HepG2 (cell line): ENCODE measurements around the gene SPACA5B. TPM values are rescaled to one million over a fixed set of nuclear protein-coding genes. Genes with fewer than 3 reads are reported as not detected.
A peak's percentile ranks its signal among the peaks of the same experiment; 100 is the strongest.
"Not testable (repeated sequence)": the region's sequence is repeated elsewhere in the genome, so short reads cannot be mapped to it uniquely, and the experiment has no call there.

Source experiments
- ATAC-seq: fragments of 200-7000 bp; cut with Tn5 transposase; 3 replicates; pipeline ENCODE4 v1.9.1; 2020; ENCODE audit warnings: mild to moderate bottlenecking, moderate library complexity
- Bru-seq: library from RNA; stranded (reverse); fragments of 400-500 nt; gene quantifications from one replicate; lab custom pipeline; 2021; lab: Mats Ljungman, UMichigan
- BruChase-seq, 2 experiments: library from RNA; stranded (reverse); fragments of 400-500 nt; gene quantifications; one replicate each; lab custom pipeline; 2021; lab: Mats Ljungman, UMichigan
- BruUV-seq: library from RNA; stranded (reverse); fragments of 400-500 nt; replicated peaks from 2 replicates; lab custom pipeline; 2021; lab: Mats Ljungman, UMichigan
- CTCF ChIA-PET: fragments of 300-600 bp; formaldehyde crosslinking; extraction: SDS; loops from one replicate; lab custom pipeline; 2021; ENCODE audit warnings: low total read pairs, inconsistent platforms, low intra/inter-chr PET ratio; lab: Yijun Ruan, JAX
- POLR2A ChIA-PET: fragments of 350-600 bp; sonication (Branson Sonifier 250); formaldehyde crosslinking; loops from one replicate; lab custom pipeline; 2020; ENCODE audit warnings: antibody characterized with exemption, inconsistent platforms; lab: Yijun Ruan, JAX
- DNase-seq: peaks from one replicate; pipeline ENCODE4 v3.0.0-alpha.2; 2015; ENCODE audit warnings: low spot score
- FAIRE-seq: peaks from 3 replicates; lab custom pipeline; 2011; peaks lifted over from hg19 to GRCh38; lab: Jason Lieb, UNC
- H2AFZ ChIP-seq: one replicate; pipeline ENCODE4 v1.6.1; 2011; ENCODE audit warnings: low read length, inconsistent platforms
- H3K27ac ChIP-seq: fragments of 300-600 bp; 3 replicates; pipeline ENCODE4 v1.8.0; 2011; ENCODE audit warnings: mixed run types, mild to moderate bottlenecking, mixed read lengths, low read length, inconsistent platforms; ENCODE audit not compliant: insufficient read depth; ENCODE audit errors: extremely low read length
- H3K27me3 ChIP-seq, 2 experiments: fragments of 200-600 bp in 1 of 2; 2 replicates in 1 of 2; 3 replicates in 1 of 2; pipeline versions ENCODE4 v1.6.0 to v1.8.0; 2011; ENCODE audit warnings: low read length in 2 of 2, mild to moderate bottlenecking in 2 of 2, moderate library complexity in 2 of 2, inconsistent platforms in 1 of 2; ENCODE audit not compliant: insufficient read depth in 2 of 2, control insufficient read depth in 1 of 2
- H3K36me3 ChIP-seq, 2 experiments: fragments of 200-600 bp in 1 of 2; replicated peaks in 1 of 2; 2 replicates in 1 of 2; 3 replicates in 1 of 2; pipeline versions ENCODE4 v1.5.1 to v1.8.0; 2011; ENCODE audit warnings: low read length in 2 of 2, inconsistent platforms in 1 of 2; ENCODE audit not compliant: insufficient read depth in 2 of 2, control insufficient read depth in 1 of 2
- H3K4me1 ChIP-seq: 2 replicates; pipeline ENCODE4 v1.5.1; 2012; ENCODE audit warnings: low read length, inconsistent platforms; ENCODE audit not compliant: insufficient read depth
- H3K4me2 ChIP-seq: 2 replicates; pipeline ENCODE4 v1.6.0; 2011; ENCODE audit warnings: low read depth, low read length, inconsistent platforms
- H3K4me3 ChIP-seq, 3 experiments: fragments of 200-600 bp in 1 of 3; sonication (generic), shearing (Covaris generic) in 1 of 3; replicated peaks in 1 of 3; 2 replicates each; pipeline ENCODE4 v1.5.1; 2011 to 2016; ENCODE audit warnings: low read length in 3 of 3, inconsistent platforms in 2 of 3, low read depth in 2 of 3, mild to moderate bottlenecking in 2 of 3, control low read depth in 1 of 3, mixed read lengths in 1 of 3; ENCODE audit not compliant: insufficient read depth in 1 of 3
- H3K79me2 ChIP-seq: one replicate; pipeline ENCODE4 v1.6.1; 2011; ENCODE audit warnings: low read length, inconsistent platforms; ENCODE audit not compliant: insufficient read depth
- H3K9ac ChIP-seq: 2 replicates; pipeline ENCODE4 v1.6.0; 2011; ENCODE audit warnings: mild to moderate bottlenecking, low read depth, low read length, inconsistent platforms; ENCODE audit not compliant: insufficient read depth
- H3K9me3 ChIP-seq: 2 replicates; pipeline ENCODE4 v1.5.1; 2012; ENCODE audit warnings: mild to moderate bottlenecking, low read length
- H4K20me1 ChIP-seq: 2 replicates; pipeline ENCODE4 v1.6.0; 2011; ENCODE audit warnings: inconsistent platforms, mild to moderate bottlenecking, low read length, moderate library complexity; ENCODE audit not compliant: insufficient read depth
- MBD4 ChIP-seq: IDR thresholded peaks from 2 replicates; pipeline ENCODE4 v1.6.1; 2012; ENCODE audit warnings: low read length, inconsistent platforms, borderline replicate concordance
- NFATC3 ChIP-seq: sonication (generic); formaldehyde crosslinking; IDR thresholded peaks from 2 replicates; pipeline ENCODE4 v1.5.1; 2020; ENCODE audit warnings: mild to moderate bottlenecking, missing genetic modification reagents
- ZNF605 ChIP-seq: sonication (generic); formaldehyde crosslinking; IDR thresholded peaks from 2 replicates; pipeline ENCODE4 v1.8.0; 2022; ENCODE audit warnings: mild to moderate bottlenecking, missing genetic modification reagents
- WGBS: methylation state at CpG from one replicate; pipeline ENCODE4 v1.1.6; 2017; ENCODE audit warnings: low lambda C conversion rate; 5-methylcytosine and 5-hydroxymethylcytosine counted together
- in situ Hi-C: cut with HindIII; loops from 2 replicates; pipeline ENCODE4 v1.10.0; 2017; ENCODE audit warnings: low pct_unique_long_range_greater_than_20kb; ENCODE audit not compliant: extremely low pct_ligation_motif_present
- intact Hi-C: fragments of 100-400 bp; cut with micrococcal nuclease; formaldehyde crosslinking; loops from one replicate; pipeline ENCODE4 v1.10.0; 2022; ENCODE audit not compliant: unreplicated experiment
- long read RNA-seq, 2 experiments: library from RNA in 1 of 2; library from polyadenylated mRNA in 1 of 2; stranded (forward) in 1 of 2; unstranded in 1 of 2; transcript quantifications; one replicate each; pipeline ENCODE4 v2.0.0, GENCODE V29; 2019 to 2022
- polyA minus RNA-seq, 3 experiments: library from RNA; depleted of rRNA, polyadenylated mRNA; stranded (reverse); fragments of >200 nt; gene quantifications; 2 replicates each; pipeline ENCODE4 v1.2.3, GENCODE V29; 2011; ENCODE audit warnings: low replicate concordance in 1 of 3
- polyA plus RNA-seq, 8 experiments: library from polyadenylated mRNA; depleted of rRNA in 3 of 8; stranded (reverse) in 7 of 8; unstranded in 1 of 8; fragments of >200 nt; fragmentation: Illumina TruSeq in 4 of 8; extraction: Trizol in 4 of 8; gene quantifications; 2 replicates each; pipeline versions ENCODE4 v1.2.1 to v1.2.3, GENCODE V29; 2011 to 2016; ENCODE audit warnings: low read depth in 4 of 8, missing spikeins in 1 of 8, mixed read lengths in 1 of 8; ENCODE audit not compliant: insufficient read depth in 1 of 8
- total RNA-seq, 5 experiments: library from RNA; depleted of rRNA; stranded (reverse); fragments of >200 nt; fragmentation: Illumina TruSeq; extraction: Trizol; gene quantifications; 2 replicates each; pipeline ENCODE4 v1.2.3, GENCODE V29; 2016; ENCODE audit warnings: low read depth in 1 of 5
- TF ChIP-seq, protein P1 (sequence below): sonication (generic); formaldehyde crosslinking; IDR thresholded peaks from 2 replicates; pipeline ENCODE4 v1.5.0; 2020; ENCODE audit warnings: mild to moderate bottlenecking, missing genetic modification reagents, moderate library complexity

Gene SPACA5B
- total RNA-seq (2016; rRNA removed; fragmentation: Illumina TruSeq; extraction: Trizol) (not detected in 2 replicates), polyA plus RNA-seq (2011; rRNA removed) (not detected in 2 replicates), polyA minus RNA-seq (2011; rRNA and poly(A)+ RNA removed; ENCODE audit: low replicate concordance) (not detected in 2 replicates), Bru-seq, nascent RNA (not detected), BruChase-seq, experiment 1, labeled RNA remaining after a 6-hour chase (not detected), BruChase-seq, experiment 2, labeled RNA remaining after a 2-hour chase (not detected)
- not detected in 2 replicates for total RNA-seq (2016; cell fraction: cytosol; rRNA removed; fragmentation: Illumina TruSeq; extraction: Trizol; ENCODE audit: low read depth)
- total RNA-seq (2016; cell fraction: insoluble cytoplasmic fraction; rRNA removed; fragmentation: Illumina TruSeq; extraction: Trizol) = not detected in 2 replicates
- total RNA-seq (2016; cell fraction: membrane; rRNA removed; fragmentation: Illumina TruSeq; extraction: Trizol) = not detected in 2 replicates
- not detected in 2 replicates for total RNA-seq (2016; cell fraction: nucleus; rRNA removed; fragmentation: Illumina TruSeq; extraction: Trizol)
- polyA plus RNA-seq (2011; cell fraction: cytosol; rRNA removed) = not detected in 2 replicates
- polyA plus RNA-seq (2011; cell fraction: nucleus; rRNA removed) = not detected in 2 replicates
- not detected in 2 replicates for polyA plus RNA-seq (2012)
- polyA plus RNA-seq (2016; cell fraction: cytosol; fragmentation: Illumina TruSeq; extraction: Trizol; ENCODE audit: low read depth) = not detected in 2 replicates
- polyA plus RNA-seq (2016; cell fraction: insoluble cytoplasmic fraction; fragmentation: Illumina TruSeq; extraction: Trizol; ENCODE audit: low read depth) = not detected in 2 replicates
- polyA plus RNA-seq (2016; cell fraction: membrane; fragmentation: Illumina TruSeq; extraction: Trizol; ENCODE audit: low read depth) = not detected in 2 replicates
- polyA plus RNA-seq (2016; cell fraction: nucleus; fragmentation: Illumina TruSeq; extraction: Trizol; ENCODE audit: insufficient read depth, low read depth) = not detected in 2 replicates
- not detected in 2 replicates for polyA minus RNA-seq (2011; cell fraction: cytosol; rRNA and poly(A)+ RNA removed)
- polyA minus RNA-seq (2011; cell fraction: nucleus; rRNA and poly(A)+ RNA removed) = not detected in 2 replicates
- long read RNA-seq, experiment 1 = 0 reads
- long read RNA-seq, experiment 2 = 0 reads

- H3K79me2 ChIP-seq, H2AFZ ChIP-seq, H4K20me1 ChIP-seq, H3K27ac ChIP-seq, ATAC-seq, in situ Hi-C loops, intact Hi-C loops, POLR2A ChIA-PET, H3K4me1 ChIP-seq, H3K4me3 ChIP-seq, H3K9me3 ChIP-seq, H3K4me2 ChIP-seq, H3K27me3 ChIP-seq, FAIRE-seq, DNase-seq, CTCF ChIA-PET, BruUV-seq, H3K9ac ChIP-seq, H3K36me3 ChIP-seq: not testable (repeated sequence)
- WGBS = no CpG with 5 or more reads among the region's 4 CpGs
These were observed at the start of gene SPACA5B for GRCh38 chrX:48130326-48130725. SPACA5B (plus strand) TSS chrX:48130626; CDS start chrX:48130688, 62 bp downstream.

- H3K79me2 ChIP-seq = no peaks in the 10 kb centered on the region
- ChIA-PET CTCF (interaction anchor here (1.1 to 1.8 kb wide), 2 partner anchors 411 to 429 kb away, joined by 3 to 6 read pairs; no protein-coding TSS in a partner anchor), POLR2A (interaction anchor here (0.7 kb wide), 1 partner anchor 411 kb away, joined by 3 read pairs; no protein-coding TSS in a partner anchor)
- no peak overlapping the region for H3K4me3 ChIP-seq
- H3K9me3 ChIP-seq = no peaks in the 10 kb centered on the region
- no peak overlapping the region for H2AFZ ChIP-seq
- in situ Hi-C loops (loop anchor here (5.0 kb wide), 1 partner anchor 409 kb away; no protein-coding TSS in a partner anchor), intact Hi-C loops (loop anchor here (10.0 kb wide), 1 partner anchor 412 kb away; no protein-coding TSS in a partner anchor)
- H3K27me3 ChIP-seq = no peaks in the 10 kb centered on the region
- peak; percentile 6 for DNase-seq
- H3K27ac ChIP-seq = no peak overlapping the region
- WGBS = 28% methylated on average over 5 of the region's 9 CpGs
- H3K36me3 ChIP-seq = no peaks in the 10 kb centered on the region
- no TSS peak for BruUV-seq
- no peak overlapping the region for H3K4me2 ChIP-seq
- ATAC-seq = peak; percentile 65; the same call in 2 of the 3 replicates
- H3K9ac ChIP-seq = no peak overlapping the region
- peak; percentile 15 for FAIRE-seq
- no peaks in the 10 kb centered on the region for H4K20me1 ChIP-seq
- no peaks in the 10 kb centered on the region for H3K4me1 ChIP-seq
- TF ChIP-seq, protein P1, sequence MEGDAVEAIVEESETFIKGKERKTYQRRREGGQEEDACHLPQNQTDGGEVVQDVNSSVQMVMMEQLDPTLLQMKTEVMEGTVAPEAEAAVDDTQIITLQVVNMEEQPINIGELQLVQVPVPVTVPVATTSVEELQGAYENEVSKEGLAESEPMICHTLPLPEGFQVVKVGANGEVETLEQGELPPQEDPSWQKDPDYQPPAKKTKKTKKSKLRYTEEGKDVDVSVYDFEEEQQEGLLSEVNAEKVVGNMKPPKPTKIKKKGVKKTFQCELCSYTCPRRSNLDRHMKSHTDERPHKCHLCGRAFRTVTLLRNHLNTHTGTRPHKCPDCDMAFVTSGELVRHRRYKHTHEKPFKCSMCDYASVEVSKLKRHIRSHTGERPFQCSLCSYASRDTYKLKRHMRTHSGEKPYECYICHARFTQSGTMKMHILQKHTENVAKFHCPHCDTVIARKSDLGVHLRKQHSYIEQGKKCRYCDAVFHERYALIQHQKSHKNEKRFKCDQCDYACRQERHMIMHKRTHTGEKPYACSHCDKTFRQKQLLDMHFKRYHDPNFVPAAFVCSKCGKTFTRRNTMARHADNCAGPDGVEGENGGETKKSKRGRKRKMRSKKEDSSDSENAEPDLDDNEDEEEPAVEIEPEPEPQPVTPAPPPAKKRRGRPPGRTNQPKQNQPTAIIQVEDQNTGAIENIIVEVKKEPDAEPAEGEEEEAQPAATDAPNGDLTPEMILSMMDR = peak; percentile 57
- TF ChIP-seq ZNF605 (CRISPR knock-in tag) = no peak
- no peak for TF ChIP-seq NFATC3 (CRISPR knock-in tag)
- no peak for TF ChIP-seq MBD4
These were observed 47.2 kb upstream of the SPACA5B start for GRCh38 chrX:48083212-48083611.
